LoVo (cell line): ENCODE measurements around the gene C14orf93.

Source experiments
- DNase-seq: peaks from one replicate; pipeline ENCODE4 v3.0.0-alpha.2; 2016; ENCODE audit warnings: low spot score

C14orf93 gene, protein sequence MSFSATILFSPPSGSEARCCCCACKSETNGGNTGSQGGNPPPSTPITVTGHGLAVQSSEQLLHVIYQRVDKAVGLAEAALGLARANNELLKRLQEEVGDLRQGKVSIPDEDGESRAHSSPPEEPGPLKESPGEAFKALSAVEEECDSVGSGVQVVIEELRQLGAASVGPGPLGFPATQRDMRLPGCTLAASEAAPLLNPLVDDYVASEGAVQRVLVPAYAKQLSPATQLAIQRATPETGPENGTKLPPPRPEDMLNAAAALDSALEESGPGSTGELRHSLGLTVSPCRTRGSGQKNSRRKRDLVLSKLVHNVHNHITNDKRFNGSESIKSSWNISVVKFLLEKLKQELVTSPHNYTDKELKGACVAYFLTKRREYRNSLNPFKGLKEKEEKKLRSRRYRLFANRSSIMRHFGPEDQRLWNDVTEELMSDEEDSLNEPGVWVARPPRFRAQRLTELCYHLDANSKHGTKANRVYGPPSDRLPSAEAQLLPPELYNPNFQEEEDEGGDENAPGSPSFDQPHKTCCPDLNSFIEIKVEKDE

GRCh38 chr14:23009939-23010726 lies at the start of gene C14orf93:
Gene C14orf93 (minus strand): TSS chr14:23010143. CDS start chr14:22999023, 11,120 bp downstream.
- DNase-seq = peak; percentile 78

- no peak for DNase-seq
Observed at GRCh38 chr14:23058654-23059504, 48.9 kb upstream of the C14orf93 start.

GRCh38 chr14:23057757-23058653 lies 48.1 kb upstream of the C14orf93 start:
- peak; percentile 89 for DNase-seq

GRCh38 chr14:23056956-23057756 lies 47.2 kb upstream of the C14orf93 start, which contains the start of gene CDH24:
Gene CDH24 (minus strand): TSS chr14:23057520. CDS start chr14:23055733, 1,787 bp downstream.
- peak; percentile 79 for DNase-seq

DNA sequence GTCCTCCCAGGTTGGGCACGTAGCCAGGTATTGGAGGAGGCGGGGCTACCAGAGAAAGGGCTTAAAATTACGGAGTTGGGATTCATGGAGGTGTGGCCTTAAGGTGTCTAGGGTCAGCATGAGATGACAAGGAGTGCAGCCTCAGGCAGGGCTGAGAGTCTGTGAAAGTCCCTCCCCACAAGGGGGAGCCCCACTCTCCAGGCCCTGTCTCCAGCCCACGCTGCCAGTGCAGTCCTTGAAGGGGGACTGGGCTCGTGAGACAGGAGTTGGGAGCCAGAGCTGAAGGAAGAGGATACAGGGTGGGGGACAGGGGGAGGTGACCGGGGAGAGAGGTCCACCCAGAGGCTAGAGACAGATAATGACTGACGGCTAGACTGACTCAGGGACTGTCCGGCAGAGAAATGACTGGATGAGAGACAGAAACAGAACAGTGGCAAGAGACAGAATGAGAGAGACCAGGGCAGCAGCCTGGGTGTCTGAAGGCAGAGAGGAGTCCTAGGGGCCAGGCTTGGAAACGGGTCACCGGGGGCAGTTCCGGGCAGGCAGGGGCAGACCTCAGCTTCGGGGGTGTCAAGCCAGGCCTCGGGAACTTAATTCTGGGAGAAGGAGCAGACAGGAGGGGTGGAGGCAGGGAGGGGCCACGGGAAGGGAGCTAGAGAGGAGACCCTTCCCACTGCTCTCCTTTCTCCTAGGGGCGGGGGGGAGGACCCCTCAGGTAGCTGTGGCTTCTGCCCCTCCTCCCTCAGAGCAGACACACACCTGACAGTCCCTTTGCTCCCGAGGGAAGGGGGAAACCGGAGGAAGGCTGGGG lies 46.4 kb upstream of the C14orf93 start:
- peak; percentile 76 for DNase-seq

- DNase-seq = no peak
Observed at GRCh38 chr14:23055621-23056144, 45.7 kb upstream of the C14orf93 start.

- no peak for DNase-seq
Observed at GRCh38 chr14:23055147-23055550, 45.2 kb upstream of the C14orf93 start.

DNA sequence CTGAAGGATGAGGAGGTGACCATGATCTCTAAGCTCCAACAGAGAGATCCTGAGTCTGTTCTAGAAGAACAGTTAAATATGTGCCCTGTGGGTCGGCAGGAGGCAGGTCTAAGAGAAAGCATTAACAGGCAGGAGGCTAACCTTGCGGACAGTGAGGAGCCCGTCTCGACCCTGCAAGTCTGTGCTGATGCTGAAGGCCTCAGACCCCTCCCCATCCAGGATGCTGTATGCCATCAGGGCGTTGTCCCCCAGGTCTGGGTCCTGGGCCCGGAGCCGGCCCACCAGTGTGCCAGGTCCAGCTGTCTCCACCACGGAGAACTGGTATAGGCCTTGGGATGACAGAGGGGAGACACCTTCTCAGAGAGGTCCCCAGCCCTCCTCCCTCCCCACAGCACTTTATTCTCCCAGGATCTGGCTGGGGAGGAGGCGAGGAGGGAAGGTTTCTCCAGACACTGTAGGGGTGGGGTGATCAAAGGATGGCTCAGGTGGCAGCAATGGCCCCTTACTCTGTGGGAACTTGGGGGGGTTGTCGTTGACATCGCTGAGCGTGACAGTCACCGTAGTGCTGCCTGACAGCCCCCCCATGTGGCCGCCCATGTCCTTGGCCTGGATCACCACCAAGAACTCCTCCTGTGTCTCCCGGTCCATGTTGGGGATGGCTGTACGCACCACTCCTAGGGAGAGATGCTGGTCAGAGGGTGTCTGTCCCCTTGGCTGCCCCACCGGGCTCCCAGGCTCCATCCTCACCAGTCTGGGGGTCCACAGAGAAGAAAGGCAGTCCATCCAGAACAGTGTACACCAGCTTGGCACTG lies 44.3 kb upstream of the C14orf93 start:
- no peak for DNase-seq

DNA sequence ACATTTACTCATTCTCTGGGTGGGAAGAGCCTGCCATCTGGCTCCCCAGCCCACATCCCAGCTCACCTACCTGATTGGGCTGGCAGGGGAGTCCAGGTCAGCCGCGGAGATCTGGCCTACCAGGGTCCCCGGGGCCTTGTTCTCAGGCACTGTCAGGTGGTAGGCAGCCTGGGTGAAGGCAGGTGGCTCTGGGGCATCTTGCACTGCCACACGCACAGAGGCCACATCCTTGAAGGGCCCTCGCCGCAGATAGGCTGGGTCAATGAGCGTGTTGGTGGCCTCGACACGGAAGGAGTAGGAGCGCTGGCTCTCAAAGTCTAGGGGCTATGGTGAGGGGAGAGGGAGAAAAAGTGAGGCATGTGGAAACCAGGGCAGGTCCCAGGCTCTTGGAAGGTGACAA lies 43.5 kb upstream of the C14orf93 start:
- no peak for DNase-seq

DNA sequence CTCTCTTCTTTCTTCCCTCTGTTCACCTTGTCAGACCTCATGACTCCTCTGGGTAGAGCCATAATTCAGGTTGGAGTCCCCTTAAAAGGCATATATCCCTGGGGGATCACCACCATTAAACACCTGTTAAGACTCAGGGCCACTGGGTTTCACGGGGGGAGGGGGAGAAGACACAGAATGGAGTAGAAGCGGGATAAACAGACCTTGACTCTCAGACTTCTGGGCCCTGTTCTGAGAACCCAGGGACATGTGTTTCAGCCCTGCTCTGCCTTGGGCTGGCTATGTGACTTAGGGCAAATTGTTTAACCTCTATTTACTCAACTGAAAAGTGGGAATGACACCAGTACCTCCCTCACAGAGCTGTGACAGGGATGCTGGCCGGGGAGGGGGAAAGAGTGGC lies 42.7 kb upstream of the C14orf93 start:
- no peak for DNase-seq

DNA sequence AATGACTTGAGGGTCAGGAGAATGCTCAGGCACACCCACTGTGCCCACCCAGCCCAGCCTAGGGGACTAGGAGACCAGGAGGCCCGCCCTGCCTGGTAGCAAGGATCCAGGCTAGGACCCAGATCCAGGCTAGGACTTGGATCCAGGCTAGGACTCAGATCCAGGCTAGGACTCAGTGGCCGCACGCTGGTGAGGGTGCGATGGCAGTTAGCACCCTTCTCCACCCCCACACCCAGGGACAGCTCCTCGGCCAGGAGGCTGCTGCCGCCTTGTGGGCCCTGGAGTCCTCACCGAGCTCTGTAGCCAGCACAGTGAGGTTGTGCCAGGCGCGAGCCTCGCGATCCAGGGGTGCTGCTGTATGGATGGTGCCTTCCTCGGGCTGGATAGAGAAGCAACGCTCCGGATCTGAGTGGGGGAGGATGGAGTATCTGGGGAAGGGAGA lies 42.3 kb upstream of the C14orf93 start:
- no peak for DNase-seq

- no peak for DNase-seq
Observed at GRCh38 chr14:23051141-23052057, 41.5 kb upstream of the C14orf93 start.

- no peak for DNase-seq
Observed at GRCh38 chr14:23049011-23049410, 39.1 kb upstream of the C14orf93 start.

- DNase-seq = no peak
Observed at GRCh38 chr14:23047751-23048693, 38.1 kb upstream of the C14orf93 start.

DNA sequence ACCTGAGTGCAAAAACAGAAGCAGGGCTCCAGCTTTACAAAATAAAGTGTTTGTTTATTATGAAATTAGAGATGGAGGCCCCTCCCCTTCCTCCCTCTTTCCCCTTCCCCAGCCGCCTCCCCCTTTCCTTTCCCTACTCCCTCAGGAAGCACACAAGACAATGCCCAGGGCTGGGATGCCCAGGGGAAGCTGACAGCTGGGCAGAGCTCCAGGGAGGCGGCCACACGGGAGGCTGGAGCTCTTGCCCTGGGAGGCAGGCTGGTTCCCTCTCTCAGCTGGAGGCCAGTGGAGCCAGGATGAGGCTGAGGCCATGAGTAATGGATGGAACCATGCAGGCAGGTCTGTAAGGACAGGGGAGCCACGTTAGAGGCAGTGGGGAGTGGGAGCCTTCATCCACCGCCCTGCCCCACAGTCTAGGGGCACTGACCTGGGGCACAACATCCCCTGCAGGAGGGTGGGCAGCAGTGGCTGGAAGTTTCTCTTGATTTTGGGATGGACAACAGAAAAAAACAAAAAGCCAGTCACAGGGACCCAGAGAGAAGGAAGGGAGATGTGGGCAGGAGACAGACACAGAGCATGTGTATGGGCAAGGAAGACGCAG lies 37.2 kb upstream of the C14orf93 start:
- no peak for DNase-seq
